ENCODE results near the gene TMEM14A. TPM values are rescaled to one million over a fixed set of nuclear protein-coding genes. Genes with fewer than 3 reads are reported as not detected.

Gene TMEM14A
- total and polyA plus RNA-seq, 9 of the 15 experiments (the other 6 are each of a cell fraction or from before 2014, with no cell fraction given) = 3.5 to 43.3 (median 8.5) TPM

DNA sequence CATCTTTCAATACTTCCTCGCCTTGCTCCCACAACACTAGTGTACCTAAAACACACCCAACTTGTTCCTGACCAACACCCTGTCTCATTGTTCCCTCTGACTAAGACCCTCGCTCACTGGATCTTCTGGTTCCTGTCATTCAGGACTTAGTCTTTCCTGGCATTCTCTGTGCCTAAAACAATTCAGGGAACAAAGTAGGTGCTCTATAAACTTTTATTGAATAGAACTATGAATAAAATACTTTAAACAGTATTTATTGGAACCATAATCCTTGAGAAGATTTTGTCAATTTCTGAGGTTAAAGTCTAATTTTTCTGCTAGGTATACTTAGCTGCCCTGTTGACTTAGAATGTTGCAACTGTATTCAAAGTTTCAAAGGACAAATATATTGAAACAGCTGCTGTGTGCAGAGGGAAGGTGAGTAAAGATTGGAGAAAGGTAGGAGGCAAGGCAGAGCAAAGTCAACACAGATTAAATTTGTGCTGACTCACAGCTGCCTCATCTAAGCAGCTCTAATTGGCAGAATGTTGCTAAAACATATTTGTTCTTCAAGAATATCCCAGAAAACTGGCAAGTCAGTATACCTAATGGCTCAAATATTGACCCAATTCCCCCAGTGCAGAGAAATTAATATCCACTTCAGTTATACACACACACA is 54.8 kb downstream of the TMEM14A start:
- Histone ChIP-seq H3K36me3 (ENCODE audit: control insufficient read depth, insufficient read depth, low read length) (no peaks in the 10 kb centered on the region), H4K20me1 (replicated peaks; ENCODE audit: control insufficient read depth, insufficient read depth, low read length) (no peaks in the 10 kb centered on the region), H3K79me2 (ENCODE audit: control insufficient read depth, insufficient read depth, low read length) (no peaks in the 10 kb centered on the region), H3K9ac (ENCODE audit: insufficient read depth in 1 of 2, low read depth in 2 of 2, low read length in 2 of 2) (no peak overlapping the region), H2AFZ (ENCODE audit: low read depth, low read length) (0 out of 2 replicates have a peak overlapping the region, but pooled peaks have one; percentile 5), H3K27ac (ENCODE audit: extremely low read depth, low read depth, low read length) (no peak overlapping the region; the same call in 2 of the 3 replicates), H3K9me1 (ENCODE audit: control insufficient read depth, insufficient read depth, low read length) (no peaks in the 10 kb centered on the region), H3K9me3 (replicated peaks; ENCODE audit: control insufficient read depth, insufficient read depth, low read depth, low read length) (no peaks in the 10 kb centered on the region), H3K27me3 (ENCODE audit: control insufficient read depth in 2 of 2, insufficient read depth in 2 of 2, low read length in 2 of 2) (no peaks in the 10 kb centered on the region), H3K4me3 (no peak overlapping the region), H3K4me1 (replicated peaks in 1 of 2; ENCODE audit: control insufficient read depth in 2 of 2, insufficient read depth in 2 of 2, low read length in 2 of 2) (peaks cover 14 to 32% of the 10 kb centered on the region in 2 experiments), H3K4me2 (ENCODE audit: insufficient read depth, low read length) (peak overlapping the region; percentile 30; the same call in 1 of the 2 replicates)
- peak; percentile 88 for FAIRE-seq
- POLR2A ChIA-PET = interaction anchor here (0.7 kb wide), 1 partner anchor 587 kb away, joined by 3 read pairs; no protein-coding TSS in a partner anchor
- no TSS peak for BruUV-seq (replicated peaks)
- in situ Hi-C loops (cut with MboI) = loop anchor here (10.0 kb wide), 1 partner anchor 329 kb away; no protein-coding TSS in a partner anchor
- ATAC-seq = peak; percentile 79
- peak in 2 of 4 experiments; percentile 49 to 72 for DNase-seq (ENCODE audit: extremely low read depth in 1 of 4, low spot score in 3 of 4)
- 37% methylated on average over 2 of the region's 2 CpGs for WGBS (ENCODE audit: insufficient coverage, low coverage, missing lambda C conversion rate)
- CTCF ChIA-PET (ENCODE audit: low intra/inter-chr PET ratio) = no interaction called here
- intact Hi-C loops (cut with micrococcal nuclease) = loop anchor here (2.0 to 10.0 kb wide), 2 partner anchors 37 to 269 kb away; partner anchors contain the start of genes GSTA2 and GSTA4
- TF ChIP-seq RCOR1 (IDR thresholded peaks at IDR 0.05; ENCODE audit: borderline replicate concordance in 1 of 2, low read depth in 2 of 2, low read length in 2 of 2) (peak in 1 of 2 experiments; percentile 30; a peak in 1 of 4 replicates), CTBP1 (IDR thresholded peaks at IDR 0.05; ENCODE audit: borderline replicate concordance) (peak; percentile 15; the same call in 1 of the 2 replicates), ZNF239 (CRISPR knock-in tag; IDR thresholded peaks at IDR 0.05) (no peak), FOXK2 (conservative IDR thresholded peaks at IDR 0.05 in 1 of 2, IDR thresholded peaks at IDR 0.05 in 1 of 2; ENCODE audit: low read depth in 2 of 2) (peak in 1 of 2 experiments; percentile 22; a peak in 1 of 4 replicates), STAT5A (IDR thresholded peaks at IDR 0.05; ENCODE audit: borderline replicate concordance, low read length) (0 out of 2 replicates have a peak, but pooled peaks have one; percentile 33), FOSL1 (tag; conservative IDR thresholded peaks at IDR 0.05) (peak; percentile 48; the same call in 1 of the 2 replicates), NFE2L1 (tag; IDR thresholded peaks at IDR 0.05; ENCODE audit: borderline replicate concordance, low read depth) (peak; percentile 81), NFE2 (IDR thresholded peaks at IDR 0.05; ENCODE audit: low read depth) (peak; percentile 99), STAG1 (CRISPR knock-in tag; IDR thresholded peaks at IDR 0.05; ENCODE audit: borderline replicate concordance) (no peak), ZKSCAN8 (CRISPR knock-in tag; IDR thresholded peaks at IDR 0.05) (no peak), ZNF23 (CRISPR knock-in tag; IDR thresholded peaks at IDR 0.05) (no peak), SMARCC2 (IDR thresholded peaks at IDR 0.05; ENCODE audit: low read depth) (peak; percentile 64), ZNF316 (IDR thresholded peaks at IDR 0.05) (peak; percentile 96), FOXA3 (CRISPR knock-in tag; conservative IDR thresholded peaks at IDR 0.05 in 1 of 2, IDR thresholded peaks at IDR 0.05 in 1 of 2) (peak in 1 of 2 experiments; percentile 82; a peak in 2 of 4 replicates), ARID1B (IDR thresholded peaks at IDR 0.05) (peak; percentile 83), PTBP1 (IDR thresholded peaks at IDR 0.05; ENCODE audit: low read depth, low read length) (no peak), CBFA2T2 (conservative IDR thresholded peaks at IDR 0.05) (peak; percentile 76), MAFG (tag; conservative IDR thresholded peaks at IDR 0.05) (peak; percentile 93), SRSF7 (optimal IDR thresholded peaks at IDR 0.05; ENCODE audit: low read depth, low read length) (no peak), OTX1 (CRISPR knock-in tag; IDR thresholded peaks at IDR 0.05) (no peak), TRIM24 (IDR thresholded peaks at IDR 0.05) (peak; percentile 45 to 57; a peak in 2 of 4 replicates), ZEB2 (IDR thresholded peaks at IDR 0.05) (peak; percentile 82; the same call in 1 of the 2 replicates)
- TF ChIP-seq, protein P1, sequence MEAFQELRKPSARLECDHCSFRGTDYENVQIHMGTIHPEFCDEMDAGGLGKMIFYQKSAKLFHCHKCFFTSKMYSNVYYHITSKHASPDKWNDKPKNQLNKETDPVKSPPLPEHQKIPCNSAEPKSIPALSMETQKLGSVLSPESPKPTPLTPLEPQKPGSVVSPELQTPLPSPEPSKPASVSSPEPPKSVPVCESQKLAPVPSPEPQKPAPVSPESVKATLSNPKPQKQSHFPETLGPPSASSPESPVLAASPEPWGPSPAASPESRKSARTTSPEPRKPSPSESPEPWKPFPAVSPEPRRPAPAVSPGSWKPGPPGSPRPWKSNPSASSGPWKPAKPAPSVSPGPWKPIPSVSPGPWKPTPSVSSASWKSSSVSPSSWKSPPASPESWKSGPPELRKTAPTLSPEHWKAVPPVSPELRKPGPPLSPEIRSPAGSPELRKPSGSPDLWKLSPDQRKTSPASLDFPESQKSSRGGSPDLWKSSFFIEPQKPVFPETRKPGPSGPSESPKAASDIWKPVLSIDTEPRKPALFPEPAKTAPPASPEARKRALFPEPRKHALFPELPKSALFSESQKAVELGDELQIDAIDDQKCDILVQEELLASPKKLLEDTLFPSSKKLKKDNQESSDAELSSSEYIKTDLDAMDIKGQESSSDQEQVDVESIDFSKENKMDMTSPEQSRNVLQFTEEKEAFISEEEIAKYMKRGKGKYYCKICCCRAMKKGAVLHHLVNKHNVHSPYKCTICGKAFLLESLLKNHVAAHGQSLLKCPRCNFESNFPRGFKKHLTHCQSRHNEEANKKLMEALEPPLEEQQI (IDR thresholded peaks at IDR 0.05) = no peak

Measured in K562 (cell line).